GM19025 (cell line): ENCODE results near the gene PLS1.
"Not testable (repeated sequence)": the region's sequence is repeated elsewhere in the genome, so short reads cannot be mapped to it uniquely, and the experiment has no call there.

Source experiments
- ATAC-seq: cut with Tn5 transposase; IDR thresholded peaks from one replicate; pipeline ENCODE4 v1.9.1; 2021; ENCODE audit warnings: mild to moderate bottlenecking, low read depth, moderate library complexity; ENCODE audit not compliant: unreplicated experiment

The PLS1 gene, protein sequence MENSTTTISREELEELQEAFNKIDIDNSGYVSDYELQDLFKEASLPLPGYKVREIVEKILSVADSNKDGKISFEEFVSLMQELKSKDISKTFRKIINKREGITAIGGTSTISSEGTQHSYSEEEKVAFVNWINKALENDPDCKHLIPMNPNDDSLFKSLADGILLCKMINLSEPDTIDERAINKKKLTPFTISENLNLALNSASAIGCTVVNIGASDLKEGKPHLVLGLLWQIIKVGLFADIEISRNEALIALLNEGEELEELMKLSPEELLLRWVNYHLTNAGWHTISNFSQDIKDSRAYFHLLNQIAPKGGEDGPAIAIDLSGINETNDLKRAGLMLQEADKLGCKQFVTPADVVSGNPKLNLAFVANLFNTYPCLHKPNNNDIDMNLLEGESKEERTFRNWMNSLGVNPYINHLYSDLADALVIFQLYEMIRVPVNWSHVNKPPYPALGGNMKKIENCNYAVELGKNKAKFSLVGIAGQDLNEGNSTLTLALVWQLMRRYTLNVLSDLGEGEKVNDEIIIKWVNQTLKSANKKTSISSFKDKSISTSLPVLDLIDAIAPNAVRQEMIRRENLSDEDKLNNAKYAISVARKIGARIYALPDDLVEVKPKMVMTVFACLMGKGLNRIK

DNA sequence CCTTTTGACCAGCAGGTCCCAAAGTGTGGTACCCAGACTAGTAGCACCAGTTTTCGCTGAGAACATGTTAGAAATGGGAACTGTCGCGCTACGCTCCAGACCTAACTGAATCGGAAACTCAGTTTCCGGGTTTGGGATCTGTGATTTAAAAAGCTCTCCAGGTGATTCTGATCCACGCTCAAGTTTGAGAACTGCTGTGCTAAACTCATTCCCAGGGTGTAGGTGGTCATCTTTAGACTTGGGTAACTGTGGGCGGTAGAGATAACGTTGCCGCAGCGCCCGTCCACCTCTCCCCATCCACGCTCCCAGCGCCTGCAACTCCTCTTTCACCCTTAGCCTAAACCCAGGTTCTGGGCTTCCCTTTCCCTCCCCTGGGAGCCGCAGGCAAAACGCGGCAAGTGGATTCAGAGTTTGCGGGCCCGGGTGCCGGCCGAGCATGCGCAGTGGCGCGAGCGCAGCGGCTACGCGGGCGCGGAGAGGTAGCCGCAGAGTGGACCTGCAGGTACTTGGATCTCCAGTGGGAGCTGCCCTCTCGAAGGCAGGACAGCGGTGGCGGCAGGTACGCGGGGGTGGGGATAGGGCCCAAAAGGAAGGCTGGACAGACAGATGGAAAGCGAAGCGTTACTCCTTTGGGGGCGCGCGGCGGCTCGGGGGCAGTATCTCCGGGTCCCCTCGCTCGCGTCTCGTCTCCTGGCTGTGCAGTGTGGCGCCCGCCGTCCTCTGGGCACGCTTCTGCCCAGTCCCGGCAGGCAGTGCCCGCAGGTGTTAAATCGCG lies at the start of gene PLS1:
Gene PLS1 (plus strand): TSS at position 443 of the 775 bp plus-strand sequence. CDS start 67,845 bp downstream, outside the sequence.
- ATAC-seq = peak; percentile 88

- ATAC-seq = no peak
Observed at GRCh38 chr3:142549986-142550385, 46.2 kb upstream of the PLS1 start.

- not testable (repeated sequence) for ATAC-seq
Observed at GRCh38 chr3:142552579-142552978, 43.6 kb upstream of the PLS1 start.

- no peak for ATAC-seq
Observed at GRCh38 chr3:142553741-142554140, 42.5 kb upstream of the PLS1 start.

GRCh38 chr3:142560118-142560517 lies 36.1 kb upstream of the PLS1 start:
- ATAC-seq = no peak

DNA sequence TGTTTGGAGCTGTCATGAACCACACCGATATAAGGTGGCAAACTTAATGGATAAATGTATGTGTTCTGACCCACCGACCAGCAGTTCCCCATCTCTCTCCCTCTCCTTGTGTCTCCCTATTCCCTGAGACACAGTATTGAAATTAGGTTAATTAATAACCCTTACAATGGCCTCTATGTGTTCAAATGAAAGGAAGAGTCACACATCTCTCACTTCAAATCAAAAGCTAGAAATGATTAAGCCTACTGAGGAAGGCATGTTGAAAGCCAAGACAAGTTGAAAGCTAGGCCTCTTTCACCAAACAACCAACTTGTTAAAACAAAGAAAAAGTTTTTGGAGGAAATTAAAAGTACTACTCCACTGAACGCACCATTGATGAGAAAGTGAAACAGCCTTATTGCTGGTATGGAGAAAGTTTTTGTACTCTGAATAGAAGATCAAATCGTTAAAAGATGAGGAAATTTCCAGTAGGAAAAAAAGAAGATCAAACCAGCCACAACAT lies 32.6 kb upstream of the PLS1 start:
- no peak for ATAC-seq

DNA sequence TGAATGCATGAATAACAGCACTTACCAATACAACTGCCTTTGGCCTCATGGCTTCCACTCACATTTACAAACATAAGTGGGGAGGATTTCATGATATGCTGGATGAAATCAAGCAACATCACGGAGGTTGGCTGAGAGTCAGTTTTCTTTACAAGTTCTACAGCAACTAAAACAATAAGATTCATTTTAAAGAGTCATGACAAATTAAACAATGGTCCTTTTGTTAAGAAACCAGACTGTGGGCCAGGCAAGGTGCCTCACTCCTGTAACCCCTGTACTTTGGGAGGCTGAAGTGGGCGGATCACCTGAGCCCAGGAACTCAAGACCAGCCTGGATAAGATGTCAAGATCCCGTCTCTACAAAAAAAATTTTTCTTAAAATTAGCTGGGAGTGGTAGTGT lies 30.1 kb upstream of the PLS1 start:
- ATAC-seq = no peak

GRCh38 chr3:142568393-142569017 lies 27.7 kb upstream of the PLS1 start:
- ATAC-seq = no peak

DNA sequence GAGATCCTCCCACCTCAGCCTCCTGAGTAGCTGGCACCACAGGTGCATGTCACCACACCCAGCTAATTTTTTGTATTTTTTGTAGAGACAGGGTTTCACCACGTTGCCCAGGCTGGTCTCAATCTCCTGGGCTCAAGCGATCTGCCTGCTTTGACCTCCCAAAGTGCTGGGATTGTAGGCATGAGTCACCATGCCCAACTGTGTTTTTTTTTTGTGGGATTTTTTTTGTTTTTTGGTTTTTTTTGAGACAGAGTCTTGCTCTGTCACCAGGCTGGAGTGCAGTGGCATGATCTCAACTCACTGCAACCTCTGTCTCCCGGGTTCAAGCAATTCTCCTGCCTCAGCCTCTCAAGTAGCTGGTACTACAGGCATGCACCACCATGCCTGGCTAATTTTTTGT lies 26.8 kb upstream of the PLS1 start:
- not testable (repeated sequence) for ATAC-seq

DNA sequence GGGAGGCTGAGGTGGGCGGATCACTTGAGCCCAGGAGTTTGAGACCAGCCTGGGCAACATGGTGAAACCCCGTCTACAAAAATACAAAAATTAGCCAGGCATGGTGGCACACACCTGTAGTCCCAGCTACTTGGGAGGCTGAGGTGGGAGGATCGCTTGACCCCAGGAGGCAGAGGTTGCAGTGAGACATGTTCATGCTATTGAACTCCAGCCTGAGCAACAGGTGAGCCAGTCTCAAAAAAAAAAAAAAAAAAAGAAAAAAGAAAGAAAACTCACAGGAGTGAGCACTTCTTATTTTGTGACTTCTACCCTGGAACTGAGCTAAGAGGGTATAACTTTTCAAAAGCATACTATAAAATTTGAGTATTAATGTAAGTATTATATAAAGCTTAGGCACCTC lies 22.0 kb upstream of the PLS1 start:
- not testable (repeated sequence) for ATAC-seq

DNA sequence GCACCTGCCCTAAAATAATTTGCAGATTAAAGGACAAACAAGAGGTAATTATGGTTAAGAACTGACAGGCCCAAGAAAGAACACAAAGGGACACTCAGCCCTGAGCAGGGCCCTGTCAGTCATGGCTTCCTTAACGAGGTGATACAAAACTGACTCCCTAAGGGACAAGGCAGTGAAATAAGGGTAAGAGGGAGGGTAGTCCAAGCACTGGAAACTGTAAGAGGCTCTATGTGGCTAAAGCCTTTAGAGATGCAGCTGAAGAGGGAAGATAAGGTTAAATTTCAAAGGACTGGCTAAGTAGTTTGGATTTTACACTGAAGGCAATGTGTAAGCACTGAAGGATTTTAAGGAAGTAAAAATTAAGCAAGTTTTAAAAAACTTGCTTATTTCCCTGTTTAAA lies 21.5 kb upstream of the PLS1 start:
- no peak for ATAC-seq

DNA sequence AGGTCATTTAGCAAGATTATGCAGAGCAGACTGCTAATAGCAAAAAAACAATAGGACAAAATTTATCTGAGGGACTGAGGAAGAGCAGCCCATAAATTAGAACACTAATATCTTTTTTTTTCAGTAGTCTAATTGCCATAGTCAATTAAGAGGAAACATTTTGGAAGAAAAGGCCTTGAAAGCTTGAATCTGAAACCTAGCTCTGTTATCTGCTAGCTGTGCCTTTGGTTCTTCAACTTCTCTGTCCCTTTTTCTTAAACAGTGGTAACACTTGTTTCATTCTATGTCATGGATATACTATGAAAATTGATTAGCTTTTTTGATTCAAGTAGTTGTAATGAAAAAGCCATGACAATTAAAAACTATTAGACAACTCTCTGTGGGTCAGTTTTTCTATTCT lies 19.4 kb upstream of the PLS1 start:
- ATAC-seq = no peak

DNA sequence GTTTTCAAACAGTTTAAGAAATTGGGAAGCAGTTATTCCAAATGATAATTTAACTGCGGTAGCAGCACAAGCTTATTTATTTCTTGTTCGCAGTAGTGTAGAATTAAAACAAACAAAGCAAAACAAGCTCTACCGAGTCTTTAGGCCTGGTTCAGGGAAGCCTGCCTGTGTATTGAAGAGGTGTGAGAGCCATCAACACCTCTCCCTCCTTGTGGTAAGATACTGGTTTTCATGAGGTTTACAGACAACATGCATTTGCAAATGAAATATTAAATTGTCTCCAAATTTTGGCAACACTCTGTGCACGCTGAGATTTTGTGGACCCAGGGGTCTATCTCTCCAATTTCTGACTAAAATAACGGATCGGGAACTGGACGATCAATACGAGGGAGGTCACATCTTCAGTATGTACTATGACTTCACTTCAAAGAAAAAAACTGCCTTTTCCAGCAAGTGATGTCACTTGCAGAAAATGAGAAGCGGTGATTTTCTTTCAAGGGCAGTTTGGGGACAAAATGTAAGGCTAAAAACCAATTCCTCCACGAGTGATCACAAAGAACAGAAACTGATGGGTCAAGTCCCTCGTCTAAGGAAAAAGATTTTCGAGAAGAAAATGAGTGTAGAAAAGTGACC lies 18.4 kb upstream of the PLS1 start:
- ATAC-seq = no peak

DNA sequence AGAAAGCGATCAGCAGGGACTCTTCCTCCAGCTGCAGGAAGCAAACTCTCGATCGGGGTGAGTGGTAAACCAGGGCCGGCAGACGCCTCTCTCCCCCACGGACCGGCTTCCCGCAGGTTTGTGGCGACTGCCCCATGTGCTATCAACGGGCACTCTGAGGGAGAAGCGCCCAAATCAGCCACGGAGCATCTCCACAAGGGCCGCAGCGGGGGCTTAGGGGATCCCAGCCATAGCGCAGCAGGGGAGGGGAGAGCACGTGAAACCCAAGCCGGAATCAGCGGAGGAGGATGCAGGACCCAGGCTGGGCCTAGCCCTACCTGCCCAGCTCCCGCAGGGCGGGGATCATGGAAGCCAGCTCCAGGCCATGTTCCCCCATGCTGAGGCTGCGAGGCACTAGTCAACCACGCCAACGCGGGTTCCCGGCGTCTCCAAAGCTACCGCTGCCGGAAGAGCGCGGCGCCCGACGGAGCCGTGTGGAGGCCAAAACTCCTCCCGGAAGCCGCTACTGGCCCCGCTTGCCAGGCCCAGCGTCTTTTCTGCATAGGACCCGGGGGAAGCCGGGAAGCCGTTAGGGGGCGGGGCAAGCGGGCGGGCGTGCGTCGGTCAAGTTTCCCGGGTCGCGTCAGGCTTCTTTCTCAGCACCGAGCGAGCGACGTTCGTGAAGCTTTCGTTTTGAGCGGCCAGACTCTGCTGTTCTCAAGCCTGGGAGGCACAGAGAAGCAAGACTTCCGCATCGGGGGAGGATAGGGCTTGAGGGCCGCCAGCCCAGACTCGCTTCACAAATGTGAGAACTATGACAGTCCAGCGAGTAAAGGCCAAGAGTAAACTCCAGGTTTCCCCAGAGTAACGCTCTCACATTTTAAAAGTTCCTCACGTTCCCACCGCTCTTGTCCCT lies 17.6 kb upstream of the PLS1 start, which contains the start of gene ATR:
Gene ATR (minus strand): TSS at position 405 of the 895 bp plus-strand sequence. CDS start 29 bp downstream, at position 376.
- peak; percentile 93 for ATAC-seq

GRCh38 chr3:142580061-142580423 lies 16.2 kb upstream of the PLS1 start:
- no peak for ATAC-seq

DNA sequence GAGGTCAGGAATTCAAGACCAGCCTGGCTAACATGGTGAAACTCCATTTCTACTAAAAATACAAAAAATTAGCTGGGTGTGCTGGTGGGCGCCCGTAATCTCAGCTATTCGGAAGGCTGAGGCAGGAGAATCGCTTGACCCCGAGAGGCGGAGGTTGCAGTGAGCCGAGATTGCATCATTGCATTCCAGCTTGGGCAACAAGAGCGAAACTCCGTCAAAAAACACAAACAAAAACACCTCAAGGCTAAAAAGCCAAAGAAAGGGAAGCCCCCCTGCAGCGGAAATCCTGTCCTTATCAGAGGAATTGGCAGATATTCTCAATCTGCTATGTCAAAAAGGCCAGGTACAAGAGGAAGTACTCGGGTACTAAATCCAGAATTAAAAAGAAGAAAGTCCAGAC lies 15.1 kb upstream of the PLS1 start:
- ATAC-seq = not testable (repeated sequence)

- ATAC-seq = no peak
Observed at GRCh38 chr3:142586803-142587406, 9.3 kb upstream of the PLS1 start.

DNA sequence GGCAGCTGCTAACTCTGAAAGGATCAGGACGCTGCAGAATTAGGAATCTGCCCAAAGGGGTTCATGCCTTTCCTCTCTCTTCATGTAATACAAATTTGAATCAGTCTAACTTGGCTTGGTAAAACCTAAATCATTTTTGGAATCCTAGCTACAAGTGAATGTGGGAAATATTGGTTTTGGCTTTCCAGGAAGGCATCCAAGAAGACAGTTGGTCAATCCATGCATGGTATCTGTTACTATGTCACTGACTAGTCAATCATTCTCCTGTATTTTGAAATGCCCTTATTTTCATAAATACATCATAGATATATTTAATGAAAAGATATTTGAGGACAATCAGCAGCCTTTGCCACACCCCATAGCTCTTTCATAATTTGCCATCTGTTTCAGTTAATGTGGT lies 7.5 kb upstream of the PLS1 start:
- no peak for ATAC-seq

DNA sequence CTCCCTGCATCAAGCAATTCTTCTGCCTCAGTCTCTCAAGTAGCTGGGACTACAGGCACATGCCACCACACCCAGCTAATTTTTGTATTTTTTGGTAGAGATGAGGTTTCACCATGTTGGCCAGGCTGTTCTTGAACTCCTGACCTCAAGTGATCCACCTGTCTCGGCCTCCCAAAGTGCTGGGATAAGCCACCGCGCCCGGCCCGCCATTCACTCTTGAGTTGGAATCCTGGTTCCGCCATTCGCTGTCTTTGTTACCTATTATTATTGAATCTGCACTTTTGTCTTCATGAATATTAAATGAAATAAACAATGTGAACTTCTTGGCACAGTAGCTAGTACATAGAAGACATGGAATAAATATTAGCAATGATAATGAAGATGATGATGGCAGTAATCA lies 3.9 kb upstream of the PLS1 start:
- not testable (repeated sequence) for ATAC-seq
